AG10803 (cell line): ENCODE results near the gene AMOTL1.

Experiments used
- DNase-seq: peaks from one replicate; pipeline ENCODE4 v3.0.0; 2010; ENCODE audit warnings: low read depth
- H3K4me3 ChIP-seq: 2 replicates; pipeline ENCODE4 v1.5.1; 2011; ENCODE audit warnings: mild to moderate bottlenecking, low read length, control low read depth
- CTCF ChIP-seq: conservative IDR thresholded peaks from 2 replicates; pipeline ENCODE4 v1.5.1; 2011; ENCODE audit warnings: mild to moderate bottlenecking, low read length, control low read depth, inconsistent platforms

AMOTL1 gene

GRCh38 chr11:94776351-94777321 is 8.5 kb downstream of the AMOTL1 start:
- peak; percentile 66 for DNase-seq
- no peak overlapping the region for H3K4me3 ChIP-seq
- TF ChIP-seq CTCF: no peak

- TF ChIP-seq CTCF: no peak
- DNase-seq: no peak
- peak overlapping the region; percentile 25 for H3K4me3 ChIP-seq
Observed at GRCh38 chr11:94780432-94780831, 12.3 kb downstream of the AMOTL1 start.

GRCh38 chr11:94781837-94782236 is 13.7 kb downstream of the AMOTL1 start:
- H3K4me3 ChIP-seq: no peak overlapping the region
- peak; percentile 64 for DNase-seq
- no peak for TF ChIP-seq CTCF

- peak; percentile 77 for DNase-seq
Observed at GRCh38 chr11:94782446-94782845, 14.3 kb downstream of the AMOTL1 start.

GRCh38 chr11:94784884-94785283 is 16.7 kb downstream of the AMOTL1 start:
- no peak for TF ChIP-seq CTCF
- no peak for DNase-seq
- no peak overlapping the region for H3K4me3 ChIP-seq

More at GRCh38 chr11:94782446-94782845, 14.3 kb downstream of the AMOTL1 start:
- no peak overlapping the region for H3K4me3 ChIP-seq
- TF ChIP-seq CTCF: no peak

- no peak for TF ChIP-seq CTCF
- H3K4me3 ChIP-seq: no peak overlapping the region
- DNase-seq: no peak
Observed at GRCh38 chr11:94785509-94785908, 17.4 kb downstream of the AMOTL1 start.
